Naive thymus-derived CD4-positive, alpha-beta T cell (primary cell): ENCODE data around the gene RAB8B. TPM values are rescaled to one million over a fixed set of nuclear protein-coding genes. Genes with fewer than 3 reads are reported as not detected.

ENCODE experiments used
- ATAC-seq: fragments of 150-1000 bp; cut with Tn5 transposase; 2 replicates; pipeline ENCODE4 v1.10.0; 2021; ENCODE audit warnings: mild to moderate bottlenecking, moderate library complexity
- CTCF ChIA-PET: fragments of 350-600 bp; sonication (Branson Sonifier 250); formaldehyde crosslinking; loops from one replicate; lab custom pipeline; 2021; ENCODE audit warnings: antibody characterized with exemption; lab: Charles Lee
- POLR2A ChIA-PET: fragments of 350-600 bp; sonication (Branson Sonifier 250); formaldehyde crosslinking; loops from one replicate; lab custom pipeline; 2021; ENCODE audit warnings: antibody characterized with exemption, inconsistent platforms; lab: Charles Lee
- DNase-seq, 9 donors: peaks; one replicate each; pipeline versions ENCODE4 v3.0.0 to v3.0.0-alpha.2; 2020 to 2022; ENCODE audit warnings: mixed read lengths in 1 of 9
- H3K27ac ChIP-seq: one replicate; pipeline ENCODE4 v1.7.0; 2013; ENCODE audit warnings: mild to moderate bottlenecking, low read depth, low read length, moderate library complexity
- H3K27me3 ChIP-seq, 2 donors: one replicate each; pipeline ENCODE4 v1.7.0; 2013; ENCODE audit warnings: low read length in 2 of 2, mild to moderate bottlenecking in 2 of 2, moderate library complexity in 2 of 2; ENCODE audit not compliant: control insufficient read depth in 2 of 2, insufficient read depth in 2 of 2
- H3K36me3 ChIP-seq, 3 experiments: 1 replicate in 2 of 3; 2 replicates in 1 of 3; pipeline ENCODE4 v1.7.0; 2013; ENCODE audit warnings: low read length in 3 of 3, mild to moderate bottlenecking in 3 of 3, moderate library complexity in 1 of 3; ENCODE audit not compliant: insufficient read depth in 3 of 3, control insufficient read depth in 2 of 3
- H3K4me1 ChIP-seq, 2 donors: one replicate each; pipeline ENCODE4 v1.7.0; 2013; ENCODE audit warnings: low read length in 2 of 2, mild to moderate bottlenecking in 2 of 2, moderate library complexity in 1 of 2; ENCODE audit not compliant: control insufficient read depth in 2 of 2, insufficient read depth in 2 of 2
- H3K4me3 ChIP-seq: 2 replicates; pipeline ENCODE4 v1.7.0; 2013; ENCODE audit warnings: mild to moderate bottlenecking, low read length
- H3K9me3 ChIP-seq, 3 experiments: 1 replicate in 2 of 3; 2 replicates in 1 of 3; pipeline ENCODE4 v1.7.0; 2013; ENCODE audit warnings: low read length in 3 of 3; ENCODE audit not compliant: control insufficient read depth in 2 of 3
- H3K27ac Mint-ChIP-seq, 9 donors: one replicate each; pipeline ENCODE4 v1.8.0; 2020 to 2022; ENCODE audit warnings: mixed read lengths in 9 of 9, mild to moderate bottlenecking in 8 of 9, moderate library complexity in 5 of 9, inconsistent platforms in 2 of 9
- H3K27me3 Mint-ChIP-seq, 5 donors: one replicate each; pipeline ENCODE4 v1.8.0; 2021 to 2022; ENCODE audit warnings: mixed read lengths in 5 of 5, mild to moderate bottlenecking in 1 of 5
- H3K36me3 Mint-ChIP-seq, 5 donors: one replicate each; pipeline ENCODE4 v1.8.0; 2020 to 2022; ENCODE audit warnings: mixed read lengths in 5 of 5, mild to moderate bottlenecking in 3 of 5, inconsistent platforms in 1 of 5
- H3K4me1 Mint-ChIP-seq, 7 donors: one replicate each; pipeline ENCODE4 v1.8.0; 2020 to 2022; ENCODE audit warnings: mixed read lengths in 7 of 7, mild to moderate bottlenecking in 3 of 7, inconsistent platforms in 1 of 7
- H3K4me3 Mint-ChIP-seq, 10 donors: one replicate each; pipeline ENCODE4 v1.8.0; 2020 to 2022; ENCODE audit warnings: mild to moderate bottlenecking in 10 of 10, mixed read lengths in 10 of 10, moderate library complexity in 6 of 10, inconsistent platforms in 2 of 10
- H3K9me3 Mint-ChIP-seq, 11 donors: one replicate each; pipeline ENCODE4 v1.8.0; 2020 to 2022; ENCODE audit warnings: mixed read lengths in 11 of 11, mild to moderate bottlenecking in 4 of 11, inconsistent platforms in 1 of 11, moderate library complexity in 1 of 11
- intact Hi-C, 2 donors: fragments of 100-400 bp; cut with micrococcal nuclease; formaldehyde crosslinking; loops; one replicate each; pipeline ENCODE4 v1.15.1; 2023
- polyA plus RNA-seq, 2 donors: library from polyadenylated mRNA; unstranded; fragments of 300-500 nt; fragmentation: Illumina TruSeq; gene quantifications; one replicate each; pipeline ENCODE4 v1.2.3, GENCODE V29; 2021
- total RNA-seq, 6 experiments: library from RNA in 5 of 6; stranded (reverse) in 5 of 6; gene quantifications; 1 replicate in 5 of 6; 2 replicates in 1 of 6; pipeline ENCODE4 v1.2.3 and lab custom pipeline; 2021 to 2026

The RAB8B gene
- total and polyA plus RNA-seq, 7 experiments from 2014 or later, result 30.4 to 100 (median 60.6) TPM

- H3K27ac Mint-ChIP-seq, result peak overlapping the region in 2 of 9 donors; percentile 6 to 78
- H3K36me3 ChIP-seq, result peaks cover 0 to 10% (median 0%) of the 10 kb centered on the region in 3 experiments
- no peak overlapping the region for H3K4me3 ChIP-seq
- ATAC-seq, result no peak
- POLR2A ChIA-PET, result no interaction called here
- intact Hi-C loops, result no loop called here
- peaks cover 0 to 2% (median 0%) of the 10 kb centered on the region in 11 donors for H3K9me3 Mint-ChIP-seq
- CTCF ChIA-PET, result no interaction called here
- no peak for DNase-seq
- peaks cover 0 to 11% of the 10 kb centered on the region in 2 donors for H3K4me1 ChIP-seq
- H3K4me3 Mint-ChIP-seq, result no peak overlapping the region
- peaks cover 35 to 87% (median 84%) of the 10 kb centered on the region in 7 donors for H3K4me1 Mint-ChIP-seq
- no peaks in the 10 kb centered on the region for H3K9me3 ChIP-seq
- no peak overlapping the region for H3K27ac ChIP-seq
- H3K36me3 Mint-ChIP-seq, result peaks cover 0 to 47% (median 31%) of the 10 kb centered on the region in 5 donors
- no peaks in the 10 kb centered on the region for H3K27me3 ChIP-seq
- no peaks in the 10 kb centered on the region for H3K27me3 Mint-ChIP-seq
Measured at GRCh38 chr15:63223463-63223862, 34.1 kb downstream of the RAB8B start.

GRCh38 chr15:63225381-63225780 is 36.0 kb downstream of the RAB8B start:
- Mint-ChIP-seq H3K27ac (peak overlapping the region in 7 of 9 donors; percentile 55 to 92 (median 64)), H3K4me1 (peaks cover 30 to 85% (median 83%) of the 10 kb centered on the region in 7 donors), H3K4me3 (no peak overlapping the region), H3K36me3 (peaks cover 0 to 31% (median 25%) of the 10 kb centered on the region in 5 donors), H3K9me3 (peaks cover 0 to 2% (median 0%) of the 10 kb centered on the region in 11 donors), H3K27me3 (no peaks in the 10 kb centered on the region)
- H3K36me3 ChIP-seq, result peaks cover 0 to 10% (median 0%) of the 10 kb centered on the region in 3 experiments
- H3K9me3 ChIP-seq, result no peaks in the 10 kb centered on the region
- H3K27me3 ChIP-seq, result no peaks in the 10 kb centered on the region
- intact Hi-C loops, result loop anchor here in 1 of 2 donors (2.0 to 5.0 kb wide), 2 partner anchors 17 to 37 kb away; no protein-coding TSS in a partner anchor
- DNase-seq, result no peak
- H3K27ac ChIP-seq, result no peak overlapping the region
- no peak for ATAC-seq
- H3K4me3 ChIP-seq, result no peak overlapping the region
- peaks cover 0 to 7% of the 10 kb centered on the region in 2 donors for H3K4me1 ChIP-seq
- ChIA-PET POLR2A (interaction anchor here (0.7 to 1.7 kb wide), 3 partner anchors 13 to 41 kb away, joined by 4 read pairs; no protein-coding TSS in a partner anchor), CTCF (no interaction called here)

GRCh38 chr15:63226155-63226883 is 36.9 kb downstream of the RAB8B start:
- Mint-ChIP-seq H3K36me3 (peaks cover 0 to 29% (median 17%) of the 10 kb centered on the region in 5 donors), H3K4me3 (peak overlapping the region in 7 of 10 donors; percentile 3 to 72 (median 60)), H3K4me1 (peaks cover 29 to 83% (median 82%) of the 10 kb centered on the region in 7 donors), H3K27me3 (no peaks in the 10 kb centered on the region), H3K27ac (peak overlapping the region; percentile 3 to 92 (median 66)), H3K9me3 (peaks cover 0 to 2% (median 0%) of the 10 kb centered on the region in 11 donors)
- Histone ChIP-seq H3K27ac (peak overlapping the region; percentile 49), H3K9me3 (no peaks in the 10 kb centered on the region), H3K4me3 (no peak overlapping the region), H3K4me1 (peaks cover 3 to 10% of the 10 kb centered on the region in 2 donors), H3K36me3 (peaks cover 0 to 10% (median 0%) of the 10 kb centered on the region in 3 experiments), H3K27me3 (no peaks in the 10 kb centered on the region)
- intact Hi-C loops, result loop anchor here in 1 of 2 donors (5.0 kb wide), 1 partner anchor 36 kb away; no protein-coding TSS in a partner anchor
- ATAC-seq (peak; percentile 44), DNase-seq (no peak)
- ChIA-PET CTCF (interaction anchor here (0.6 kb wide), 1 partner anchor 18 kb away, joined by 3 read pairs; no protein-coding TSS in a partner anchor), POLR2A (interaction anchor here (0.7 to 1.7 kb wide), 6 partner anchors 12 to 42 kb away, joined by 3 to 4 read pairs (median 4); no protein-coding TSS in a partner anchor)

GRCh38 chr15:63226966-63227401 is 37.6 kb downstream of the RAB8B start:
- Histone ChIP-seq H3K36me3 (peaks cover 0 to 10% (median 0%) of the 10 kb centered on the region in 3 experiments), H3K9me3 (no peaks in the 10 kb centered on the region), H3K27me3 (no peaks in the 10 kb centered on the region), H3K4me3 (no peak overlapping the region), H3K27ac (peak overlapping the region; percentile 49), H3K4me1 (peaks cover 10 to 16% of the 10 kb centered on the region in 2 donors)
- intact Hi-C loops, result loop anchor here in 1 of 2 donors (5.0 kb wide), 1 partner anchor 35 kb away; no protein-coding TSS in a partner anchor
- H3K4me3 Mint-ChIP-seq, result peak overlapping the region in 4 of 10 donors; percentile 7 to 72 (median 48)
- ATAC-seq (peak; percentile 16), DNase-seq (no peak)
- POLR2A ChIA-PET, result interaction anchor here (0.7 to 1.2 kb wide), 3 partner anchors 22 to 35 kb away, joined by 3 read pairs; no protein-coding TSS in a partner anchor
- peaks cover 0 to 29% (median 17%) of the 10 kb centered on the region in 5 donors for H3K36me3 Mint-ChIP-seq
- CTCF ChIA-PET, result no interaction called here
- peaks cover 0 to 2% (median 0%) of the 10 kb centered on the region in 11 donors for H3K9me3 Mint-ChIP-seq
- peak overlapping the region; percentile 3 to 92 (median 78) for H3K27ac Mint-ChIP-seq
- H3K4me1 Mint-ChIP-seq, result peaks cover 26 to 83% (median 82%) of the 10 kb centered on the region in 7 donors
- no peaks in the 10 kb centered on the region for H3K27me3 Mint-ChIP-seq

- Histone ChIP-seq H3K4me1 (peaks cover 16% of the 10 kb centered on the region in 2 donors), H3K27ac (peak overlapping the region; percentile 49), H3K9me3 (no peaks in the 10 kb centered on the region), H3K27me3 (no peaks in the 10 kb centered on the region), H3K36me3 (peaks cover 0 to 10% (median 0%) of the 10 kb centered on the region in 3 experiments), H3K4me3 (no peak overlapping the region)
- DNase-seq (no peak), ATAC-seq (no peak)
- H3K9me3 Mint-ChIP-seq, result no peaks in the 10 kb centered on the region
- H3K4me1 Mint-ChIP-seq, result peaks cover 21 to 86% (median 84%) of the 10 kb centered on the region in 7 donors
- intact Hi-C loops, result loop anchor here in 1 of 2 donors (2.0 to 5.0 kb wide), 2 partner anchors 17 to 35 kb away; no protein-coding TSS in a partner anchor
- POLR2A ChIA-PET, result interaction anchor here (1.0 kb wide), 1 partner anchor 9 kb away, joined by 6 read pairs; no protein-coding TSS in a partner anchor
- peaks cover 0 to 26% (median 14%) of the 10 kb centered on the region in 5 donors for H3K36me3 Mint-ChIP-seq
- no peaks in the 10 kb centered on the region for H3K27me3 Mint-ChIP-seq
- peak overlapping the region in 2 of 10 donors; percentile 20 to 48 for H3K4me3 Mint-ChIP-seq
- CTCF ChIA-PET, result no interaction called here
- peak overlapping the region; percentile 3 to 92 (median 78) for H3K27ac Mint-ChIP-seq
Measured at GRCh38 chr15:63227689-63228088, 38.3 kb downstream of the RAB8B start.

- intact Hi-C loops, result loop anchor here in 1 of 2 donors (5.0 kb wide), 1 partner anchor 74 kb away; the partner anchor contains the start of gene RPS27L
- no peaks in the 10 kb centered on the region for H3K36me3 ChIP-seq
- H3K9me3 ChIP-seq, result no peaks in the 10 kb centered on the region
- no peak for DNase-seq
- H3K27ac ChIP-seq, result peak overlapping the region; percentile 52
- peaks cover 20 to 32% of the 10 kb centered on the region in 2 donors for H3K4me1 ChIP-seq
- H3K4me3 ChIP-seq, result no peak overlapping the region
- Mint-ChIP-seq H3K36me3 (peaks cover 0 to 24% (median 6%) of the 10 kb centered on the region in 5 donors), H3K27ac (peak overlapping the region; percentile 70 to 92 (median 86)), H3K9me3 (no peaks in the 10 kb centered on the region), H3K27me3 (no peaks in the 10 kb centered on the region), H3K4me3 (peak overlapping the region in 8 of 10 donors; percentile 11 to 63 (median 51)), H3K4me1 (peaks cover 26 to 91% (median 87%) of the 10 kb centered on the region in 7 donors)
- ATAC-seq, result no peak
- CTCF ChIA-PET, result interaction anchor here (0.5 to 1.9 kb wide), 4 partner anchors 15 to 74 kb away, joined by 3 to 8 read pairs (median 4); partner anchors contain the start of gene RPS27L
- POLR2A ChIA-PET, result interaction anchor here (0.5 to 2.4 kb wide), 9 partner anchors 12 to 95 kb away, joined by 3 to 18 read pairs (median 3); partner anchors contain the start of gene RPS27L
- no peaks in the 10 kb centered on the region for H3K27me3 ChIP-seq
Measured at GRCh38 chr15:63231206-63231605, 41.8 kb downstream of the RAB8B start.
